GM18526 (cell line): ENCODE results near the gene SLC38A3.

ENCODE experiments used
- POLR2A ChIP-seq: IDR thresholded peaks from 3 replicates; pipeline ENCODE4 v1.6.1; 2011; ENCODE audit not compliant: insufficient read length; ENCODE audit errors: extremely low read depth

SLC38A3 gene

GRCh38 chr3:50269977-50270413, 64.9 kb downstream of the SLC38A3 start:
- TF ChIP-seq POLR2A = no peak

- TF ChIP-seq POLR2A = no peak
Measured at GRCh38 chr3:50270422-50271224, 65.6 kb downstream of the SLC38A3 start.
